ENCODE data around the gene ARMC5.
"Not testable (repeated sequence)": the region's sequence is repeated elsewhere in the genome, so short reads cannot be mapped to it uniquely, and the experiment has no call there.

ARMC5 gene

GRCh38 chr16:31483081-31483480 is 23.8 kb downstream of the ARMC5 start, which contains the start of gene SLC5A2:
Gene SLC5A2, plus strand, starts transcription at chr16:31483123. Its CDS starts 14 bp downstream, at chr16:31483137.
- no peaks in the 10 kb centered on the region for H3K79me2 ChIP-seq (ENCODE audit: control insufficient read depth, low read length)
- H3K4me3 ChIP-seq (ENCODE audit: low read length) = no peak within 1 kb of the TSS
- no peaks in the 10 kb centered on the region for H3K36me3 ChIP-seq (ENCODE audit: control insufficient read depth, low read length)
- peaks cover 7% of the 10 kb centered on the region for H3K4me1 ChIP-seq (ENCODE audit: control insufficient read depth, low read length)
- H3K27ac ChIP-seq (ENCODE audit: low read depth, low read length) = no peak within 1 kb of the TSS
- H3F3A ChIP-seq (ENCODE audit: control insufficient read depth, insufficient read depth) = no peaks in the 10 kb centered on the region
- TF ChIP-seq CTCF (IDR thresholded peaks at IDR 0.05; ENCODE audit: low read depth, low read length, poor library complexity, severe bottlenecking) = no peak
- peaks cover 25% of the 10 kb centered on the region for H3K27me3 ChIP-seq (ENCODE audit: control insufficient read depth, low read length)
- no peaks in the 10 kb centered on the region for H4K20me1 ChIP-seq (ENCODE audit: control insufficient read depth, insufficient read depth, low read depth, low read length)
- no peaks in the 10 kb centered on the region for H3K9me3 ChIP-seq (ENCODE audit: control insufficient read depth, insufficient read depth, low read length)
- no peak within 1 kb of the TSS for H3K4me2 ChIP-seq (ENCODE audit: low read length)
- no peaks in the 10 kb centered on the region for H3K9me2 ChIP-seq (replicated peaks; ENCODE audit: control insufficient read depth, low read length)

- not testable (repeated sequence) for H4K20me1 ChIP-seq (ENCODE audit: control insufficient read depth, insufficient read depth, low read depth, low read length); H3K4me3 ChIP-seq (ENCODE audit: low read length); H3K36me3 ChIP-seq (ENCODE audit: control insufficient read depth, low read length); H3K4me2 ChIP-seq (ENCODE audit: low read length); H3K9me2 ChIP-seq (replicated peaks; ENCODE audit: control insufficient read depth, low read length); H3K9me3 ChIP-seq (ENCODE audit: control insufficient read depth, insufficient read depth, low read length); H3K79me2 ChIP-seq (ENCODE audit: control insufficient read depth, low read length); H3K27ac ChIP-seq (ENCODE audit: low read depth, low read length); H3K4me1 ChIP-seq (ENCODE audit: control insufficient read depth, low read length); H3F3A ChIP-seq (ENCODE audit: control insufficient read depth, insufficient read depth)
- peaks cover 21% of the 10 kb centered on the region for H3K27me3 ChIP-seq (ENCODE audit: control insufficient read depth, low read length)
These were observed 24.7 kb downstream of the ARMC5 start for GRCh38 chr16:31484048-31484447.

GRCh38 chr16:31484491-31485171 is 25.3 kb downstream of the ARMC5 start:
- Histone ChIP-seq H3K9me3 (ENCODE audit: control insufficient read depth, insufficient read depth, low read length) (no peaks in the 10 kb centered on the region), H3K4me1 (ENCODE audit: control insufficient read depth, low read length) (peaks cover 7% of the 10 kb centered on the region), H4K20me1 (ENCODE audit: control insufficient read depth, insufficient read depth, low read depth, low read length) (no peaks in the 10 kb centered on the region)

DNA sequence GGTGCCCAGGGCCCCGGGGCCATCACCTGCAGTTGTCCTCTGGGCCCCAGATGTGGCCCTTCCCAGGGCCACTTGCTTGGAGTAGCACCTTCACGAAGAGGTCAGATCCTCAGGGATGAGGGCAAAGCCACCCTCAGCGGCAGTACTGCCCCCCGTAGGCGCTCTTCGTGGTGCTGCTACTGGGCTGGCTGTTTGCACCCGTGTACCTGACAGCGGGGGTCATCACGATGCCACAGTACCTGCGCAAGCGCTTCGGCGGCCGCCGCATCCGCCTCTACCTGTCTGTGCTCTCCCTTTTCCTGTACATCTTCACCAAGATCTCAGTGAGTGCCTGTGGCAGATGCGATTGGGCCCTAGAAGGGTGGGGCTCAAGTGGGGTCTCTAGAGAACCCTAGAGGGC is 26.3 kb downstream of the ARMC5 start:
- Histone ChIP-seq H3F3A (ENCODE audit: control insufficient read depth, insufficient read depth) (no peaks in the 10 kb centered on the region), H3K9me2 (replicated peaks; ENCODE audit: control insufficient read depth, low read length) (no peaks in the 10 kb centered on the region), H3K27ac (ENCODE audit: low read depth, low read length) (no peak overlapping the region), H3K4me1 (ENCODE audit: control insufficient read depth, low read length) (peaks cover 7% of the 10 kb centered on the region), H3K36me3 (ENCODE audit: control insufficient read depth, low read length) (no peaks in the 10 kb centered on the region), H3K27me3 (ENCODE audit: control insufficient read depth, low read length) (peaks cover 18% of the 10 kb centered on the region), H4K20me1 (ENCODE audit: control insufficient read depth, insufficient read depth, low read depth, low read length) (no peaks in the 10 kb centered on the region), H3K79me2 (ENCODE audit: control insufficient read depth, low read length) (no peaks in the 10 kb centered on the region), H3K4me2 (ENCODE audit: low read length) (no peak overlapping the region), H3K9me3 (ENCODE audit: control insufficient read depth, insufficient read depth, low read length) (no peaks in the 10 kb centered on the region), H3K4me3 (ENCODE audit: low read length) (no peak overlapping the region)
- no peak for TF ChIP-seq CTCF (IDR thresholded peaks at IDR 0.05; ENCODE audit: low read depth, low read length, poor library complexity, severe bottlenecking)

More at GRCh38 chr16:31484491-31485171, 25.3 kb downstream of the ARMC5 start:
- H3K4me3 ChIP-seq (ENCODE audit: low read length) = no peak overlapping the region
- no peaks in the 10 kb centered on the region for H3K36me3 ChIP-seq (ENCODE audit: control insufficient read depth, low read length)
- peaks cover 20% of the 10 kb centered on the region for H3K27me3 ChIP-seq (ENCODE audit: control insufficient read depth, low read length)
- no peaks in the 10 kb centered on the region for H3K79me2 ChIP-seq (ENCODE audit: control insufficient read depth, low read length)
- H3F3A ChIP-seq (ENCODE audit: control insufficient read depth, insufficient read depth) = no peaks in the 10 kb centered on the region
- no peak overlapping the region for H3K4me2 ChIP-seq (ENCODE audit: low read length)
- no peaks in the 10 kb centered on the region for H3K9me2 ChIP-seq (replicated peaks; ENCODE audit: control insufficient read depth, low read length)
- no peak for TF ChIP-seq EZH2phosphoT487 (IDR thresholded peaks at IDR 0.05; ENCODE audit: borderline replicate concordance, low read length)
- no peak for TF ChIP-seq CTCF (IDR thresholded peaks at IDR 0.05; ENCODE audit: low read depth, low read length, poor library complexity, severe bottlenecking)
- H3K27ac ChIP-seq (ENCODE audit: low read depth, low read length) = no peak overlapping the region
